OCI-LY7 (cell line): ENCODE data around the gene JAKMIP3. TPM values are rescaled to one million over a fixed set of nuclear protein-coding genes. Genes with fewer than 3 reads are reported as not detected.

ENCODE experiments used
- BruUV-seq: library from RNA; stranded (reverse); fragments of 400-500 nt; replicated peaks from 2 replicates; lab custom pipeline; 2021; lab: Mats Ljungman, UMichigan
- CTCF ChIA-PET: fragments of 300-600 bp; sonication (Branson Sonifier 250); formaldehyde crosslinking; loops from one replicate; lab custom pipeline; 2022; ENCODE audit warnings: antibody characterized with exemption; ENCODE audit not compliant: unreplicated experiment; lab: Charles Lee
- POLR2A ChIA-PET: fragments of 300-600 bp; sonication (Branson Sonifier 250); formaldehyde crosslinking; loops from one replicate; lab custom pipeline; 2022; ENCODE audit warnings: antibody characterized with exemption; lab: Charles Lee
- DNase-seq: peaks from one replicate; pipeline ENCODE4 v3.0.0-alpha.2; 2015; ENCODE audit warnings: low spot score
- H2AFZ ChIP-seq: fragments of 200-600 bp; sonication (generic), shearing (Covaris generic); 2 replicates; pipeline ENCODE4 v1.6.1; 2014; ENCODE audit warnings: mild to moderate bottlenecking, antibody characterized with exemption, low read length, moderate library complexity
- H3K27ac ChIP-seq: fragments of 200-600 bp; sonication (generic); 2 replicates; pipeline ENCODE4 v1.5.1; 2014; ENCODE audit warnings: mixed run types, low read depth, mild to moderate bottlenecking, moderate library complexity, low read length, inconsistent platforms; ENCODE audit not compliant: poor library complexity, severe bottlenecking
- H3K36me3 ChIP-seq: fragments of 200-600 bp; sonication (generic); 2 replicates; pipeline ENCODE4 v1.6.1; 2014; ENCODE audit warnings: mild to moderate bottlenecking, antibody characterized with exemption, low read length, moderate library complexity, mixed read lengths; ENCODE audit not compliant: insufficient read depth
- H3K4me1 ChIP-seq: fragments of 200-600 bp; sonication (generic); 2 replicates; pipeline ENCODE4 v1.5.1; 2014; ENCODE audit warnings: mild to moderate bottlenecking, low read length; ENCODE audit not compliant: insufficient read depth, poor library complexity, severe bottlenecking
- H3K4me2 ChIP-seq: fragments of 200-600 bp; sonication (generic); 2 replicates; pipeline ENCODE4 v1.6.1; 2014; ENCODE audit warnings: mild to moderate bottlenecking, low read length
- H3K4me3 ChIP-seq: fragments of 200-600 bp; sonication (generic); 2 replicates; pipeline ENCODE4 v1.5.1; 2014; ENCODE audit warnings: mild to moderate bottlenecking, low read depth, low read length; ENCODE audit not compliant: poor library complexity, severe bottlenecking
- H3K79me2 ChIP-seq: fragments of 200-600 bp; sonication (generic); 2 replicates; pipeline ENCODE4 v1.6.1; 2016; ENCODE audit warnings: low read depth, mild to moderate bottlenecking, low read length, moderate library complexity, mixed read lengths; ENCODE audit not compliant: insufficient read depth
- H3K9me2 ChIP-seq: fragments of 200-600 bp; sonication (generic); 2 replicates; pipeline ENCODE4 v1.6.1; 2016; ENCODE audit warnings: mild to moderate bottlenecking, low read length, mixed read lengths; ENCODE audit not compliant: insufficient read depth
- H3K9me3 ChIP-seq: fragments of 200-600 bp; sonication (generic); 2 replicates; pipeline ENCODE4 v1.6.1; 2014; ENCODE audit warnings: mild to moderate bottlenecking, mixed run types, low read length, mixed read lengths
- H4K20me1 ChIP-seq: fragments of 200-600 bp; sonication (generic); 2 replicates; pipeline ENCODE4 v1.6.1; 2014; ENCODE audit warnings: mild to moderate bottlenecking, antibody characterized with exemption, low read length, moderate library complexity, mixed read lengths; ENCODE audit not compliant: insufficient read depth
- EZH2phosphoT487 ChIP-seq: fragments of 200-600 bp; sonication (generic); IDR thresholded peaks from 2 replicates; pipeline ENCODE4 v1.6.1; 2018; ENCODE audit warnings: low read depth, borderline replicate concordance, mild to moderate bottlenecking, mixed run types, antibody characterized with exemption, low read length, moderate library complexity, mixed read lengths
- intact Hi-C: fragments of 100-400 bp; cut with micrococcal nuclease; formaldehyde crosslinking; loops from one replicate; pipeline ENCODE4 v1.10.0; 2022; ENCODE audit not compliant: unreplicated experiment
- total RNA-seq, 2 experiments: library from RNA; depleted of rRNA in 1 of 2; stranded (reverse); fragments of >200 nt in 1 of 2; shearing (Covaris generic) in 1 of 2; gene quantifications; 2 replicates each; pipeline ENCODE4 v1.2.3, GENCODE V29; 2014 to 2022
- TF ChIP-seq, protein P1 (sequence below): fragments of 200-600 bp; sonication (generic); conservative IDR thresholded peaks from 2 replicates; pipeline ENCODE4 v1.5.1; 2014; ENCODE audit warnings: mild to moderate bottlenecking, antibody characterized with exemption, low read length, moderate library complexity, mixed read lengths

The JAKMIP3 gene
- total RNA-seq, 2 experiments from 2014 or later: 0.54 to 0.89 TPM

DNA sequence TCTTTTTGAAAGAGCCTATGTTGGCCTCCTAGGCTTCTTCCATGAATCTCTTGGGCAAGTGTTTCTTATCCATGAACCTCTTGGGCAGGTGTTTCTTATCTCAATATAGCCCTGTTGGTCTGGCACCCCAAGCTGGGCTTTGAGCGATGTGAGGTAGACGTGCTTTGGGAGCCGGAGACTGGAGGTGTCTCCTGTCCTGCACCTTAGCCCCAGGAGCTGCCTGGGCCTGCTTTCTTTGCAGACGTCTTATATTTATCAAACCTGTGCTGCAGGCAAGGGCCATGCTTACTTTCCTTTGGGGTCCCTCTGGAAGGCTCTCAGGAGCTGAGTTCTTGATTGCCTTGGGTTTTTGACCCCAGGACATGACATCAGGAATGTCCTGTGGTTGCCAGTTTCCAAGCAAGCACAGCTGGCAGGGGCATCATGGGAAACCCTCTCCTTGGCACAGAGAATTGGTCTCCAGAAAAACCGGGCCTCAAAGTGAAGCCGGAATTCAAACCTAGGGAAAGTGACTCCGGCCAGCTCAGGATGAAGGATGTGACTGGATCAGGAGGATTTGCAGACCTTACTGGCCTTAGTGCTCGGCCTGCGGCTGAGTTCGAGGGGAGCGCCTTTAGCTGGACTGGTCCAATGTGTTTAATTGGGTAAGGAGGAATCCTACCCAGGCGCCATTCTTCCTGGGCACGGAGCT, 2.8 kb downstream of the JAKMIP3 start:
- Histone ChIP-seq H3K4me2 (no peak overlapping the region), H3K36me3 (no peaks in the 10 kb centered on the region), H2AFZ (no peak overlapping the region), H3K9me3 (no peaks in the 10 kb centered on the region), H4K20me1 (no peaks in the 10 kb centered on the region), H3K9me2 (no peaks in the 10 kb centered on the region), H3K27ac (no peak overlapping the region), H3K4me3 (no peak overlapping the region), H3K79me2 (no peaks in the 10 kb centered on the region), H3K4me1 (no peaks in the 10 kb centered on the region)
- BruUV-seq: no TSS peak
- ChIA-PET CTCF (no interaction called here), POLR2A (no interaction called here)
- intact Hi-C loops: no loop called here
- DNase-seq: no peak
- TF ChIP-seq EZH2phosphoT487: no peak
- TF ChIP-seq, protein P1, sequence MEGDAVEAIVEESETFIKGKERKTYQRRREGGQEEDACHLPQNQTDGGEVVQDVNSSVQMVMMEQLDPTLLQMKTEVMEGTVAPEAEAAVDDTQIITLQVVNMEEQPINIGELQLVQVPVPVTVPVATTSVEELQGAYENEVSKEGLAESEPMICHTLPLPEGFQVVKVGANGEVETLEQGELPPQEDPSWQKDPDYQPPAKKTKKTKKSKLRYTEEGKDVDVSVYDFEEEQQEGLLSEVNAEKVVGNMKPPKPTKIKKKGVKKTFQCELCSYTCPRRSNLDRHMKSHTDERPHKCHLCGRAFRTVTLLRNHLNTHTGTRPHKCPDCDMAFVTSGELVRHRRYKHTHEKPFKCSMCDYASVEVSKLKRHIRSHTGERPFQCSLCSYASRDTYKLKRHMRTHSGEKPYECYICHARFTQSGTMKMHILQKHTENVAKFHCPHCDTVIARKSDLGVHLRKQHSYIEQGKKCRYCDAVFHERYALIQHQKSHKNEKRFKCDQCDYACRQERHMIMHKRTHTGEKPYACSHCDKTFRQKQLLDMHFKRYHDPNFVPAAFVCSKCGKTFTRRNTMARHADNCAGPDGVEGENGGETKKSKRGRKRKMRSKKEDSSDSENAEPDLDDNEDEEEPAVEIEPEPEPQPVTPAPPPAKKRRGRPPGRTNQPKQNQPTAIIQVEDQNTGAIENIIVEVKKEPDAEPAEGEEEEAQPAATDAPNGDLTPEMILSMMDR: no peak

DNA sequence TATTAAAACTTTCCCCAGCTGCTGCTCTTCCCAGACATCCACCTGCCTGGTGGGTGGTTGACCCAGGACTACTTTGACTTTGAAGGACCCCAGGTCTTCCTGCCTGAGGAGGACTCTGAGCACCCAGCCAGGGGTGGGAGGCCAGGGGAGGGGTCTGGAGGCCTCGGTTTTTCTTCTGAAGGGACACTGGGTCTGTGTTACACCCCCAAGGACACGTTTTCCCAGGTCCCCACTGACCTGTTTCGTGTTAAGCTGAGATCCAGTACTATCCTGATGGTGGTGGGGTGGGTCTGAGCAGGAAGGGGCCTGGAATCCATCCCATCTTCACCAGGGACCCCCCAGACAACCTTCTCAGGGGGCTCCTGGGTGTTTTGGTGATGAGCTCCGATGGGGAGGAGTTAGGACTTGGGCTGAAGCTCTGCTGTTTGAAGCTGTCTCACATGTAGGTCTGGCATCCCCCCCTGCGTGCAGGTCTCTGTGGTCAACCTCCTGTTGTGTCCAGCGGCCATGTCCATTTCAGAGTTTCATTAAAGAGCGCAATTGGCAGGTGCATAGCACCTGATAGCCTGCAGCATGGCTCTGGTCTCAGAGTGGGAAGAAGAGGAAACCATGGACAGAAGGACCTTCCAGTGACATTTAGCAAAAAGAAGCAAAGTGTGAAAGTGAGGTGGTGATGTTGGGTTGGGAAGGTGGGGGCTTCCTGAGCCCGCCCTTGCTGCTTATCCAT, 3.5 kb downstream of the JAKMIP3 start:
- BruUV-seq: no TSS peak
- Histone ChIP-seq H3K36me3 (no peaks in the 10 kb centered on the region), H3K9me2 (no peaks in the 10 kb centered on the region), H3K4me3 (no peak overlapping the region), H4K20me1 (no peaks in the 10 kb centered on the region), H3K4me2 (no peak overlapping the region), H3K9me3 (no peaks in the 10 kb centered on the region), H3K79me2 (no peaks in the 10 kb centered on the region), H3K4me1 (no peaks in the 10 kb centered on the region), H3K27ac (no peak overlapping the region), H2AFZ (no peak overlapping the region)
- TF ChIP-seq, protein P1: no peak
- no peak for TF ChIP-seq EZH2phosphoT487
- intact Hi-C loops: no loop called here
- ChIA-PET POLR2A (no interaction called here), CTCF (no interaction called here)
- DNase-seq: no peak

- H2AFZ ChIP-seq: no peak overlapping the region
- BruUV-seq: no TSS peak
These were observed 4.1 kb downstream of the JAKMIP3 start for GRCh38 chr10:132069849-132070182.

More at GRCh38 chr10:132069849-132070182, 4.1 kb downstream of the JAKMIP3 start:
- H3K79me2 ChIP-seq: no peaks in the 10 kb centered on the region
- ChIA-PET CTCF (no interaction called here), POLR2A (no interaction called here)
- H3K9me3 ChIP-seq: no peaks in the 10 kb centered on the region
- H3K4me2 ChIP-seq: no peak overlapping the region
- no peak for TF ChIP-seq EZH2phosphoT487
- TF ChIP-seq, protein P1: no peak
- no peak overlapping the region for H3K27ac ChIP-seq
- DNase-seq: no peak
- H4K20me1 ChIP-seq: no peaks in the 10 kb centered on the region
- no peak overlapping the region for H3K4me3 ChIP-seq
- intact Hi-C loops: no loop called here
- no peaks in the 10 kb centered on the region for H3K4me1 ChIP-seq
- no peaks in the 10 kb centered on the region for H3K36me3 ChIP-seq
- no peaks in the 10 kb centered on the region for H3K9me2 ChIP-seq
